HEK293T (cell line): ENCODE measurements around the gene CFAP52.

ENCODE experiments used
- ELF4 ChIP-seq: fragments of 450-650 bp; IDR thresholded peaks from 2 replicates; pipeline ENCODE4 v1.6.1; 2017; ENCODE audit warnings: antibody characterized with exemption
- FOXK2 ChIP-seq: fragments of 450-650 bp; IDR thresholded peaks from 2 replicates; pipeline ENCODE4 v1.6.1; 2016; ENCODE audit warnings: mild to moderate bottlenecking
- FOXM1 ChIP-seq: fragments of 450-650 bp; IDR thresholded peaks from 2 replicates; pipeline ENCODE4 v1.6.1; 2017; ENCODE audit warnings: mild to moderate bottlenecking, borderline replicate concordance
- HDGF ChIP-seq: fragments of 450-650 bp; IDR thresholded peaks from 2 replicates; pipeline ENCODE4 v1.6.1; 2017; ENCODE audit warnings: antibody characterized with exemption, borderline replicate concordance
- LEF1 ChIP-seq: fragments of 450-650 bp; IDR thresholded peaks from 2 replicates; pipeline ENCODE4 v1.6.1; 2017; ENCODE audit warnings: mild to moderate bottlenecking, borderline replicate concordance
- SP1 ChIP-seq: fragments of 450-650 bp; IDR thresholded peaks from 2 replicates; pipeline ENCODE4 v1.6.1; 2017
- ZNF384 ChIP-seq: fragments of 450-650 bp; IDR thresholded peaks from 2 replicates; pipeline ENCODE4 v1.6.1; 2016

- TF ChIP-seq ELF4 (no peak), ZNF384 (no peak), HDGF (no peak), FOXK2 (no peak), FOXM1 (no peak), LEF1 (no peak), SP1 (no peak)
Observed at GRCh38 chr17:9531034-9531433, 45.4 kb upstream of the CFAP52 start.
